HCT116 (cell line): ENCODE data around the gene NCKAP5L. TPM values are rescaled to one million over a fixed set of nuclear protein-coding genes. Genes with fewer than 3 reads are reported as not detected.
A peak's percentile ranks its signal among the peaks of the same experiment; 100 is the strongest.

Source experiments
- ATAC-seq: fragments of 200-7000 bp; cut with Tn5 transposase; 2 replicates; pipeline ENCODE4 v1.9.1; 2020; ENCODE audit warnings: mild to moderate bottlenecking, moderate library complexity
- BruUV-seq: library from RNA; stranded (reverse); fragments of 400-500 nt; replicated peaks from 2 replicates; lab custom pipeline; 2021; lab: Mats Ljungman, UMichigan
- CTCF ChIA-PET: fragments of 300-600 bp; sonication (Branson Sonifier 250); formaldehyde crosslinking; loops from one replicate; lab custom pipeline; 2021; ENCODE audit warnings: antibody characterized with exemption; lab: Charles Lee
- POLR2A ChIA-PET: fragments of 300-600, 350-600 bp; sonication (Branson Sonifier 250); formaldehyde crosslinking; loops from one replicate; lab custom pipeline; 2021; ENCODE audit warnings: antibody characterized with exemption; lab: Charles Lee
- RAD21 ChIA-PET, 2 experiments: fragments of 300-600 bp; sonication (Branson Sonifier 250); formaldehyde crosslinking; loops; one replicate each; lab custom pipeline; 2023; ENCODE audit warnings: low total read pairs in 2 of 2; ENCODE audit not compliant: uncharacterized antibody in 2 of 2, unreplicated experiment in 2 of 2, low non-redundant PET in 1 of 2; lab: Charles Lee
- DNase-seq: peaks from one replicate; pipeline ENCODE4 v3.0.0-alpha.2; 2010; ENCODE audit warnings: low read depth, low spot score
- H2AFZ ChIP-seq: fragments of 200-600 bp; shearing (Covaris generic), sonication (generic); 2 replicates; pipeline ENCODE4 v1.6.1; 2017; ENCODE audit warnings: low read depth, mixed run types, mixed read lengths, antibody characterized with exemption, low read length; ENCODE audit not compliant: poor library complexity, severe bottlenecking
- H3K27ac ChIP-seq: 2 replicates; pipeline ENCODE4 v1.5.1; 2012; ENCODE audit warnings: low read depth, low read length
- H3K27me3 ChIP-seq: fragments of 200-600 bp; sonication (generic); 2 replicates; pipeline ENCODE4 v1.6.1; 2016; ENCODE audit warnings: mixed run types, low read length, mixed read lengths; ENCODE audit not compliant: insufficient read depth
- H3K36me3 ChIP-seq, 2 experiments: fragments of 200-500 bp in 1 of 2; fragments of 200-600 bp in 1 of 2; sonication (Bioruptor generic) in 1 of 2; sonication (generic) in 1 of 2; 2 replicates each; pipeline versions ENCODE4 v1.5.1 to v1.6.1; 2014 to 2016; ENCODE audit warnings: low read length in 2 of 2, inconsistent platforms in 1 of 2, mixed read lengths in 1 of 2, mixed run types in 1 of 2; ENCODE audit not compliant: insufficient read depth in 2 of 2, control insufficient read depth in 1 of 2
- H3K4me1 ChIP-seq, 2 experiments: fragments of 200-600 bp in 1 of 2; sonication (generic) in 1 of 2; 2 replicates each; pipeline versions ENCODE4 v1.5.1 to v1.6.1; 2012 to 2017; ENCODE audit warnings: low read length in 2 of 2, inconsistent platforms in 1 of 2, mild to moderate bottlenecking in 1 of 2, mixed read lengths in 1 of 2, mixed run types in 1 of 2, moderate library complexity in 1 of 2; ENCODE audit not compliant: insufficient read depth in 2 of 2, control insufficient read depth in 1 of 2
- H3K4me2 ChIP-seq: fragments of 200-600 bp; sonication (generic); 2 replicates; pipeline ENCODE4 v1.6.1; 2017; ENCODE audit warnings: mixed run types, low read length, mixed read lengths
- H3K4me3 ChIP-seq, 2 experiments: fragments of 200-600 bp in 1 of 2; sonication (generic) in 1 of 2; replicated peaks in 1 of 2; 2 replicates each; pipeline ENCODE4 v1.5.1; 2011 to 2016; ENCODE audit warnings: low read length in 2 of 2, control low read depth in 1 of 2, low read depth in 1 of 2, mild to moderate bottlenecking in 1 of 2, mixed read lengths in 1 of 2, mixed run types in 1 of 2
- H3K79me2 ChIP-seq: fragments of 200-600 bp; sonication (generic); 2 replicates; pipeline ENCODE4 v1.6.1; 2017; ENCODE audit warnings: mild to moderate bottlenecking, mixed run types, low read length, moderate library complexity, mixed read lengths; ENCODE audit not compliant: insufficient read depth
- H3K9ac ChIP-seq: fragments of 200-600 bp; sonication (generic); 2 replicates; pipeline ENCODE4 v1.6.1; 2016; ENCODE audit warnings: low read length, mixed read lengths
- H3K9me2 ChIP-seq: fragments of 200-600 bp; sonication (generic), shearing (Covaris generic); 2 replicates; pipeline ENCODE4 v1.6.1; 2017; ENCODE audit warnings: mixed run types, mild to moderate bottlenecking, moderate library complexity; ENCODE audit not compliant: insufficient read depth
- H3K9me3 ChIP-seq, 2 experiments: fragments of 200-500 bp in 1 of 2; fragments of 200-600 bp in 1 of 2; sonication (Bioruptor generic) in 1 of 2; sonication (generic) in 1 of 2; 2 replicates each; pipeline ENCODE4 v1.6.1; 2014 to 2017; ENCODE audit warnings: low read length in 2 of 2, mixed read lengths in 2 of 2, inconsistent platforms in 1 of 2, low read depth in 1 of 2, mild to moderate bottlenecking in 1 of 2, mixed run types in 1 of 2, moderate library complexity in 1 of 2; ENCODE audit not compliant: control insufficient read depth in 1 of 2, insufficient read depth in 1 of 2
- H4K20me1 ChIP-seq: fragments of 200-600 bp; sonication (generic), shearing (Covaris generic); 2 replicates; pipeline ENCODE4 v1.6.1; 2017; ENCODE audit warnings: mixed run types, mild to moderate bottlenecking, moderate library complexity; ENCODE audit not compliant: insufficient read depth
- CTCF ChIP-seq, 3 experiments: fragments of 200-600 bp in 1 of 3; sonication (generic) in 1 of 3; IDR thresholded peaks in 2 of 3; conservative IDR thresholded peaks in 1 of 3; 2 replicates each; pipeline ENCODE4 v1.5.1; 2012 to 2017; ENCODE audit warnings: low read depth in 2 of 3, low read length in 2 of 3, antibody characterized with exemption in 1 of 3, borderline replicate concordance in 1 of 3, control low read depth in 1 of 3, mild to moderate bottlenecking in 1 of 3, mixed read lengths in 1 of 3, mixed run types in 1 of 3, moderate library complexity in 1 of 3; ENCODE audit not compliant: insufficient read depth in 1 of 3
- EGR1 ChIP-seq: IDR thresholded peaks from 2 replicates; pipeline ENCODE4 v1.6.1; 2012; ENCODE audit warnings: low read depth
- JUND ChIP-seq: IDR thresholded peaks from 2 replicates; pipeline ENCODE4 v1.6.1; 2012
- POLR2A ChIP-seq: IDR thresholded peaks from 2 replicates; pipeline ENCODE4 v1.7.0; 2011; ENCODE audit warnings: borderline replicate concordance; ENCODE audit not compliant: insufficient read depth, insufficient read length; ENCODE audit errors: extremely low read depth
- RAD21 ChIP-seq: IDR thresholded peaks from 2 replicates; pipeline ENCODE4 v1.6.1; 2012; ENCODE audit warnings: low read depth, mild to moderate bottlenecking
- ZFX ChIP-seq: fragments of 450-650 bp; IDR thresholded peaks from 2 replicates; pipeline ENCODE4 v1.6.1; 2017
- ZNF274 ChIP-seq: fragments of 200-500 bp; sonication (Bioruptor generic); IDR thresholded peaks from 2 replicates; pipeline ENCODE4 v1.6.1; 2014; ENCODE audit warnings: mild to moderate bottlenecking, low read depth, low read length, inconsistent platforms
- intact Hi-C: fragments of 100-400 bp; cut with micrococcal nuclease; formaldehyde crosslinking; loops from 2 replicates; pipeline ENCODE4 v1.10.0; 2022
- total RNA-seq: library from RNA; stranded (reverse); gene quantifications from one replicate; pipeline ENCODE4 v1.2.1, GENCODE V29; 2021; ENCODE audit not compliant: unreplicated experiment

NCKAP5L gene
- total RNA-seq, 1 experiment from 2014 or later: 12.1 TPM

DNA sequence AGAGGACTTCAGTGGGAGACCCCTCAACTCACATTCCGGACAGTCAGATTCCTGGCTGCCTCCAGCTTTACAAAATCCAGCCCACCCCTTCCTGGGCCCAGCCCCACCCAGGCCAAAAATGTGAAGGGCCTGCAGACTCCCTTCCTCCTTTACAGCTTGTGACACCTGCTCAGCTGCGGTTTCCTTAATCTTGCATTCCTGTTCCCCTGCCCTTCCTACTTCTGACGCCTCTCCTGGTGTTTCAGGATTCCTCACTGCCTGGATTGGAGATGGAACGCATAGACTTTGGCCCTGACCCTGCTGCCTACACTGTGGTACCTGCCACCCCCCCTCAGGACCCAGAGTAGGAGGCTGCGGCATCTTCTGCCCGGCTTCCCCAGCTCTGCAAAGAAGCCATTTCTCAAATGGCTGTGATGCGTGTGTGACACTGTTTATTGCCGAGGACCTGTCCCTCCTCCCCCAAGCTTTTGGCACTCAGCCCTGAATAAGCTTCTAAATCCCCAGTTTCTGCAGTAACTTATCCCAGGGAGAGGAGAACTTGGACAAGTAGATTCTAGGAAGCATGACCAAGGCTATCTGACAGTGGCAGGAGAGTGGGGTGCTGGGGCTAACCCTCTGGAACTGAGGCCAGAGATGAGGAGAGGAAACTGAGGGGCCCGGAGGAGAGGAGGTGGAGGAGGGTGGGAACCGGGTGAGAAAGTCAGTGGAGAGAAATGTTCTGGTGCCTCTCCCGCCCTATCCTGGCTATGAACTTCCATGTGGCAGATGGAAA is 39.5 kb upstream of the NCKAP5L start:
- Histone ChIP-seq H3K9ac (no peak overlapping the region), H3K36me3 (no peaks in the 10 kb centered on the region), H3K27me3 (no peaks in the 10 kb centered on the region), H2AFZ (peak overlapping the region; percentile 52), H3K4me1 (peaks cover 0 to 11% of the 10 kb centered on the region in 2 experiments; a peak in 1 of 4 replicates), H3K27ac (no peak overlapping the region), H4K20me1 (no peaks in the 10 kb centered on the region), H3K9me3 (no peaks in the 10 kb centered on the region), H3K79me2 (no peaks in the 10 kb centered on the region), H3K9me2 (no peaks in the 10 kb centered on the region), H3K4me2 (no peak overlapping the region), H3K4me3 (no peak overlapping the region)
- no peak for DNase-seq
- CTCF ChIA-PET: interaction anchor here (0.8 to 3.3 kb wide), 9 partner anchors 10 to 202 kb away, joined by 3 to 26 read pairs (median 7); no protein-coding TSS in a partner anchor
- intact Hi-C loops: loop anchor here (5.0 kb wide), 2 partner anchors 100 to 190 kb away; partner anchors contain the start of gene ASIC1
- no TSS peak for BruUV-seq
- RAD21 ChIA-PET: interaction anchor here (0.9 to 2.0 kb wide), 4 partner anchors 99 to 203 kb away, joined by 3 to 9 read pairs (median 6); no protein-coding TSS in a partner anchor
- POLR2A ChIA-PET: interaction anchor here (1.3 to 1.5 kb wide), 2 partner anchors 172 to 188 kb away, joined by 3 to 5 read pairs; no protein-coding TSS in a partner anchor
- peak; percentile 19 for ATAC-seq
- TF ChIP-seq EGR1 (no peak), JUND (no peak), ZNF274 (no peak)
- TF ChIP-seq, all 23 proteins: peak for 0

DNA sequence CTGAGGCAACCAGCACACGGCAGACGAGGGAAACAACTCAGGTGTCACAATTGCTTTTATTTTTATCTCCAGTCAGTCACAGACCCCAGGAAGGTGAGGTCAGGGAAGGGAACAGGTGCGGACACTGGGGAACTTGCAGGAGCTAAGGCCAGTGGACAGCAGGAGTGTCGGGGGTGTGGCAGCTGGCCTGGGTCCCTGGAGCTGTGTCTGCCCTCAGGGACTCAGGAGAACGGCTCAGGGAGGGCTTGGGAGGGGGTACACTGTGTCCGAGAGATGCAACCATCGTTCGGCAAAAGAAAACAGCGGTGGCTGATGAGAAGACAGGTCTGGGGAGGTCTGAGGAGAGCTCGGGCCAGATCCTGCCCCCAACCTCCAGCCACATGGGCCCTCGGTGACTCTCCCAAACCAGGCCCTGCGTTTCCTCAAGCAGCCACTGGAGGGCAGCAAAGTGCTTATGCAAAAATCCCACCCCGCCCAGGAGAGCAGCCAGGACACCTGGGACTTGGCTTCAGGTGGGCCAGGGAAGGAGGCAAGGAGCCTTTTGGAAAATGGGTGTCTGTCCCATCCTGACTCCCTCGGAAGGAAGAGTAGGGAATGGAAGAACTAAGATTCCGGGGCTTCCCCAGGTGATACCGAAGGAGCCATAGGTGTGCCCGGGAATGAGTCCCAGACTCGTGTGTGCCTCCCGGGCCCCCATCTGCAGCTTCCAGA is 38.8 kb upstream of the NCKAP5L start:
- Histone ChIP-seq H3K9me3 (no peaks in the 10 kb centered on the region), H3K27me3 (no peaks in the 10 kb centered on the region), H3K36me3 (no peaks in the 10 kb centered on the region), H2AFZ (peak overlapping the region; percentile 52), H4K20me1 (no peaks in the 10 kb centered on the region), H3K9ac (peak overlapping the region; percentile 39), H3K27ac (no peak overlapping the region), H3K4me3 (no peak overlapping the region), H3K9me2 (no peaks in the 10 kb centered on the region), H3K4me1 (peaks cover 0 to 11% of the 10 kb centered on the region in 2 experiments; a peak in 1 of 4 replicates), H3K4me2 (0 out of 2 replicates have a peak overlapping the region, but pooled peaks have one; percentile 5), H3K79me2 (no peaks in the 10 kb centered on the region)
- POLR2A ChIA-PET: interaction anchor here (0.8 to 1.5 kb wide), 3 partner anchors 126 to 189 kb away, joined by 3 to 5 read pairs (median 3); partner anchors contain the start of gene TMBIM6
- ATAC-seq (peak; percentile 97), DNase-seq (peak; percentile 52)
- peak; percentile 82 to 99 (median 97) for TF ChIP-seq CTCF (IDR thresholded peaks at IDR 0.05 in 2 of 3, conservative IDR thresholded peaks at IDR 0.05 in 1 of 3; ENCODE audit: borderline replicate concordance in 1 of 3, insufficient read depth in 1 of 3, low read depth in 2 of 3, low read length in 2 of 3)
- TF ChIP-seq POLR2A: no peak
- peak; percentile 34; the same call in 1 of the 2 replicates for TF ChIP-seq ZFX
- TF ChIP-seq RAD21: peak; percentile 92
- TF ChIP-seq ZNF274: no peak
- RAD21 ChIA-PET: interaction anchor here (0.6 to 2.0 kb wide), 5 partner anchors 21 to 204 kb away, joined by 3 to 9 read pairs (median 5); no protein-coding TSS in a partner anchor
- intact Hi-C loops: loop anchor here (5.0 kb wide), 2 partner anchors 100 to 190 kb away; partner anchors contain the start of gene ASIC1
- no TSS peak for BruUV-seq
- CTCF ChIA-PET: interaction anchor here (0.5 to 3.3 kb wide), 17 partner anchors 9 to 309 kb away, joined by 3 to 26 read pairs (median 5); no protein-coding TSS in a partner anchor
